Measurements from ENCODE around the gene LRRK1. TPM values are rescaled to one million over a fixed set of nuclear protein-coding genes. Genes with fewer than 3 reads are reported as not detected.

The LRRK1 gene
- total and polyA plus RNA-seq, 2 of the 13 experiments (the other 11 are each of a cell fraction or from before 2014, with no cell fraction given), result 0.13 to 1.2 TPM

DNA sequence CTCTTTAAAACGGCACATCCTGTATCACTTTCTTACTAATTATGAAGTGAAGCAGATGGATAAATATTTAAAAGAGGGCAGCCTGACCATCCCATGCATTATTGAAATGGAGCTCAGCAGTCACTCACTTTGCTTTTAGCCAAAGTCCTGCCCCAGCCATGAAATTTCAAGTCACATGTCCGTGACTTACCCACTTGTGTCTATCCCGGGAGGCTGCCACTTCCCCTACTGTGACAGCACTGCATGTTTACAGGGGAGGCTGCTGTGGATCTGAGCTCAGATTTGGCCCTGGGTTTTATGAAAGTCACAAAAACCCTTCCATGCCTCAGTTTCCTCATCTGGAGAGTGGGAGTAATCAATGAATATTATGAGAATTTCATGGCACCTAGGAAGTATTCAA lies 17.9 kb upstream of the LRRK1 start:
- intact Hi-C loops (cut with micrococcal nuclease; ENCODE audit: unreplicated experiment), result no loop called here
- Histone ChIP-seq H3K9me3 (ENCODE audit: low read length) (no peaks in the 10 kb centered on the region), H3K9ac (ENCODE audit: insufficient read depth, low read depth, low read length) (no peak overlapping the region), H2AFZ (ENCODE audit: low read length) (no peak overlapping the region), H3K36me3 (replicated peaks in 1 of 2; ENCODE audit: control insufficient read depth in 1 of 2, insufficient read depth in 2 of 2, low read length in 2 of 2) (no peaks in the 10 kb centered on the region), H3K27me3 (ENCODE audit: control insufficient read depth in 1 of 2, insufficient read depth in 2 of 2, low read length in 2 of 2) (peaks cover 4 to 86% of the 10 kb centered on the region in 2 experiments; a peak in 4 of 5 replicates), H3K4me3 (replicated peaks in 1 of 3; ENCODE audit: insufficient read depth in 1 of 3, low read depth in 2 of 3, low read length in 3 of 3) (no peak overlapping the region), H4K20me1 (ENCODE audit: insufficient read depth, low read length) (no peaks in the 10 kb centered on the region), H3K4me1 (ENCODE audit: insufficient read depth, low read length) (peaks cover 11% of the 10 kb centered on the region), H3K4me2 (ENCODE audit: low read depth, low read length) (no peak overlapping the region), H3K79me2 (ENCODE audit: insufficient read depth, low read length) (no peaks in the 10 kb centered on the region), H3K27ac (ENCODE audit: extremely low read length, insufficient read depth, low read length) (no peak overlapping the region)
- 72% methylated on average over 3 of the region's 3 CpGs for WGBS (ENCODE audit: low lambda C conversion rate)
- TF ChIP-seq, protein P1, sequence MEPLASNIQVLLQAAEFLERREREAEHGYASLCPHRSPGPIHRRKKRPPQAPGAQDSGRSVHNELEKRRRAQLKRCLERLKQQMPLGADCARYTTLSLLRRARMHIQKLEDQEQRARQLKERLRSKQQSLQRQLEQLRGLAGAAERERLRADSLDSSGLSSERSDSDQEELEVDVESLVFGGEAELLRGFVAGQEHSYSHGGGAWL (CRISPR knock-in tag; IDR thresholded peaks at IDR 0.05), result no peak
- no peak for TF ChIP-seq SP5 (CRISPR knock-in tag; IDR thresholded peaks at IDR 0.05; ENCODE audit: borderline replicate concordance, low read depth)
- TF ChIP-seq ZNF7 (CRISPR knock-in tag; IDR thresholded peaks at IDR 0.05), result no peak
- TF ChIP-seq, protein P2, sequence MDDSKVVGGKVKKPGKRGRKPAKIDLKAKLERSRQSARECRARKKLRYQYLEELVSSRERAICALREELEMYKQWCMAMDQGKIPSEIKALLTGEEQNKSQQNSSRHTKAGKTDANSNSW (CRISPR knock-in tag; IDR thresholded peaks at IDR 0.05; ENCODE audit: borderline replicate concordance), result no peak
- TF ChIP-seq, protein P3, sequence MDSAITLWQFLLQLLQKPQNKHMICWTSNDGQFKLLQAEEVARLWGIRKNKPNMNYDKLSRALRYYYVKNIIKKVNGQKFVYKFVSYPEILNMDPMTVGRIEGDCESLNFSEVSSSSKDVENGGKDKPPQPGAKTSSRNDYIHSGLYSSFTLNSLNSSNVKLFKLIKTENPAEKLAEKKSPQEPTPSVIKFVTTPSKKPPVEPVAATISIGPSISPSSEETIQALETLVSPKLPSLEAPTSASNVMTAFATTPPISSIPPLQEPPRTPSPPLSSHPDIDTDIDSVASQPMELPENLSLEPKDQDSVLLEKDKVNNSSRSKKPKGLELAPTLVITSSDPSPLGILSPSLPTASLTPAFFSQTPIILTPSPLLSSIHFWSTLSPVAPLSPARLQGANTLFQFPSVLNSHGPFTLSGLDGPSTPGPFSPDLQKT (CRISPR knock-in tag; IDR thresholded peaks at IDR 0.05; ENCODE audit: borderline replicate concordance), result no peak
- TF ChIP-seq, protein P4, sequence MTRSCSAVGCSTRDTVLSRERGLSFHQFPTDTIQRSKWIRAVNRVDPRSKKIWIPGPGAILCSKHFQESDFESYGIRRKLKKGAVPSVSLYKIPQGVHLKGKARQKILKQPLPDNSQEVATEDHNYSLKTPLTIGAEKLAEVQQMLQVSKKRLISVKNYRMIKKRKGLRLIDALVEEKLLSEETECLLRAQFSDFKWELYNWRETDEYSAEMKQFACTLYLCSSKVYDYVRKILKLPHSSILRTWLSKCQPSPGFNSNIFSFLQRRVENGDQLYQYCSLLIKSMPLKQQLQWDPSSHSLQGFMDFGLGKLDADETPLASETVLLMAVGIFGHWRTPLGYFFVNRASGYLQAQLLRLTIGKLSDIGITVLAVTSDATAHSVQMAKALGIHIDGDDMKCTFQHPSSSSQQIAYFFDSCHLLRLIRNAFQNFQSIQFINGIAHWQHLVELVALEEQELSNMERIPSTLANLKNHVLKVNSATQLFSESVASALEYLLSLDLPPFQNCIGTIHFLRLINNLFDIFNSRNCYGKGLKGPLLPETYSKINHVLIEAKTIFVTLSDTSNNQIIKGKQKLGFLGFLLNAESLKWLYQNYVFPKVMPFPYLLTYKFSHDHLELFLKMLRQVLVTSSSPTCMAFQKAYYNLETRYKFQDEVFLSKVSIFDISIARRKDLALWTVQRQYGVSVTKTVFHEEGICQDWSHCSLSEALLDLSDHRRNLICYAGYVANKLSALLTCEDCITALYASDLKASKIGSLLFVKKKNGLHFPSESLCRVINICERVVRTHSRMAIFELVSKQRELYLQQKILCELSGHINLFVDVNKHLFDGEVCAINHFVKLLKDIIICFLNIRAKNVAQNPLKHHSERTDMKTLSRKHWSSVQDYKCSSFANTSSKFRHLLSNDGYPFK (CRISPR knock-in tag; IDR thresholded peaks at IDR 0.05; ENCODE audit: borderline replicate concordance), result no peak
- no peak for TF ChIP-seq FOSL2 (CRISPR knock-in tag; IDR thresholded peaks at IDR 0.05)
- no peak for TF ChIP-seq TCF12 (IDR thresholded peaks at IDR 0.05)
- no peak for TF ChIP-seq TCF12 (CRISPR knock-in tag; IDR thresholded peaks at IDR 0.05)
- no peak for TF ChIP-seq KLF16 (CRISPR knock-in tag; IDR thresholded peaks at IDR 0.05)
- TF ChIP-seq ZBTB21 (CRISPR knock-in tag; IDR thresholded peaks at IDR 0.05), result no peak
- no peak for TF ChIP-seq ZNF547 (CRISPR knock-in tag; IDR thresholded peaks at IDR 0.05)
- no peak for TF ChIP-seq HOXA7 (CRISPR knock-in tag; IDR thresholded peaks at IDR 0.05)
- BruUV-seq (replicated peaks), result no TSS peak
- in situ Hi-C loops (cut with HindIII; ENCODE audit: extremely low pct_ligation_motif_present, low pct_unique_long_range_greater_than_20kb), result loop anchor here (25.0 kb wide), 1 partner anchor 361 kb away; the partner anchor contains the start of gene CHSY1
- CTCF ChIA-PET (ENCODE audit: low intra/inter-chr PET ratio, low total read pairs), result no interaction called here
- POLR2A ChIA-PET, result no interaction called here
- DNase-seq (ENCODE audit: low spot score) (no peak), FAIRE-seq (no peak), ATAC-seq (no peak)
